ENCODE data around the gene UBE3C.

GRCh38 chr7:157139810-157140510 lies 1.2 kb downstream of the UBE3C start:
- no peak for TF ChIP-seq POLR2AphosphoS5 (IDR thresholded peaks at IDR 0.05; ENCODE audit: insufficient read depth, low read depth, low read length)
- TF ChIP-seq CTCF (IDR thresholded peaks at IDR 0.05; ENCODE audit: extremely low read depth in 1 of 2, insufficient read depth in 1 of 2, low read depth in 1 of 2, low read length in 2 of 2) = no peak
- no peak for TF ChIP-seq JUN (IDR thresholded peaks at IDR 0.05; ENCODE audit: borderline replicate concordance, insufficient read depth, insufficient read length, low read depth)
- no peak for TF ChIP-seq FOS (IDR thresholded peaks at IDR 0.05; ENCODE audit: borderline replicate concordance, insufficient read depth, low read length)
- TF ChIP-seq MAX (IDR thresholded peaks at IDR 0.05; ENCODE audit: insufficient read depth, insufficient read length) = no peak
- no peak for TF ChIP-seq EZH2 (IDR thresholded peaks at IDR 0.05; ENCODE audit: borderline replicate concordance, low read depth, low read length, severe bottlenecking)

Measured in endothelial cell of umbilical vein (primary cell).